ENCODE data around the gene AGR2.

Gene AGR2

GRCh38 chr7:16785321-16785720, 19.5 kb downstream of the AGR2 start:
- H3K4me3 ChIP-seq (ENCODE audit: control insufficient read depth, low read depth, low read length), result no peak overlapping the region
- no peak for TF ChIP-seq CTCF (IDR thresholded peaks at IDR 0.05; ENCODE audit: control insufficient read depth, insufficient read depth, low read depth, low read length, missing control alignments)
- DNase-seq (ENCODE audit: low read depth), result no peak

- no peak for DNase-seq (ENCODE audit: low read depth)
- no peak overlapping the region for H3K4me3 ChIP-seq (ENCODE audit: control insufficient read depth, low read depth, low read length)
- TF ChIP-seq CTCF (IDR thresholded peaks at IDR 0.05; ENCODE audit: control insufficient read depth, insufficient read depth, low read depth, low read length, missing control alignments), result no peak
Measured at GRCh38 chr7:16780596-16780995, 24.2 kb downstream of the AGR2 start.

- no peak overlapping the region for H3K4me3 ChIP-seq (ENCODE audit: control insufficient read depth, low read depth, low read length)
- no peak for DNase-seq (ENCODE audit: low read depth)
- TF ChIP-seq CTCF (IDR thresholded peaks at IDR 0.05; ENCODE audit: control insufficient read depth, insufficient read depth, low read depth, low read length, missing control alignments), result no peak
Measured at GRCh38 chr7:16779051-16779450, 25.7 kb downstream of the AGR2 start.

GRCh38 chr7:16778476-16778875, 26.3 kb downstream of the AGR2 start:
- no peak for DNase-seq (ENCODE audit: low read depth)
- no peak overlapping the region for H3K4me3 ChIP-seq (ENCODE audit: control insufficient read depth, low read depth, low read length)
- TF ChIP-seq CTCF (IDR thresholded peaks at IDR 0.05; ENCODE audit: control insufficient read depth, insufficient read depth, low read depth, low read length, missing control alignments), result no peak

- no peak for TF ChIP-seq CTCF (IDR thresholded peaks at IDR 0.05; ENCODE audit: control insufficient read depth, insufficient read depth, low read depth, low read length, missing control alignments)
- no peak overlapping the region for H3K4me3 ChIP-seq (ENCODE audit: control insufficient read depth, low read depth, low read length)
- no peak for DNase-seq (ENCODE audit: low read depth)
Measured at GRCh38 chr7:16776053-16776452, 28.7 kb downstream of the AGR2 start.

- no peak overlapping the region for H3K4me3 ChIP-seq (ENCODE audit: control insufficient read depth, low read depth, low read length)
- DNase-seq (ENCODE audit: low read depth), result no peak
- no peak for TF ChIP-seq CTCF (IDR thresholded peaks at IDR 0.05; ENCODE audit: control insufficient read depth, insufficient read depth, low read depth, low read length, missing control alignments)
Measured at GRCh38 chr7:16774986-16775385, 29.8 kb downstream of the AGR2 start.

- no peak for TF ChIP-seq CTCF (IDR thresholded peaks at IDR 0.05; ENCODE audit: control insufficient read depth, insufficient read depth, low read depth, low read length, missing control alignments)
- no peak overlapping the region for H3K4me3 ChIP-seq (ENCODE audit: control insufficient read depth, low read depth, low read length)
- no peak for DNase-seq (ENCODE audit: low read depth)
Measured at GRCh38 chr7:16774294-16774693, 30.5 kb downstream of the AGR2 start.
